K562 (cell line): ENCODE measurements around the gene GLRX2. TPM values are rescaled to one million over a fixed set of nuclear protein-coding genes. Genes with fewer than 3 reads are reported as not detected.

Experiments
- ARID2 ChIP-seq: fragments of 450-650 bp; IDR thresholded peaks from 2 replicates; pipeline ENCODE4 v1.6.1; 2017; ENCODE audit warnings: antibody characterized with exemption, mild to moderate bottlenecking
- CBFA2T2 ChIP-seq: fragments of 450-650 bp; conservative IDR thresholded peaks from 2 replicates; pipeline ENCODE4 v1.6.1; 2017; ENCODE audit warnings: mild to moderate bottlenecking
- CBFA2T3 ChIP-seq: fragments of 450-650 bp; IDR thresholded peaks from 2 replicates; pipeline ENCODE4 v1.6.1; 2017
- CCNT2 ChIP-seq: IDR thresholded peaks from 2 replicates; pipeline ENCODE4 v1.6.1; 2011; ENCODE audit warnings: borderline replicate concordance, low read depth, mild to moderate bottlenecking, moderate library complexity, mixed read lengths, low read length; ENCODE audit not compliant: insufficient read length; ENCODE audit errors: extremely low read depth
- DMBX1 ChIP-seq: fragments of 250-450 bp; sonication (Bioruptor Pico); IDR thresholded peaks from 2 replicates; pipeline ENCODE4 v1.8.0; 2022; ENCODE audit warnings: inconsistent platforms, mild to moderate bottlenecking, moderate library complexity, borderline replicate concordance
- GTF2A2 ChIP-seq: IDR thresholded peaks from 2 replicates; pipeline ENCODE4 v1.6.1; 2016; ENCODE audit warnings: mild to moderate bottlenecking, missing genetic modification characterization, missing compliant biosample characterization
- HDAC3 ChIP-seq: fragments of 450-650 bp; IDR thresholded peaks from 2 replicates; pipeline ENCODE4 v1.6.1; 2018; ENCODE audit warnings: borderline replicate concordance, mild to moderate bottlenecking, moderate library complexity; ENCODE audit not compliant: partially characterized antibody
- MEIS2 ChIP-seq: fragments of 450-650 bp; IDR thresholded peaks from 2 replicates; pipeline ENCODE4 v1.6.1; 2014; ENCODE audit warnings: mild to moderate bottlenecking; ENCODE audit not compliant: partially characterized antibody
- NR2C2 ChIP-seq, 2 experiments: fragments of 200-800 bp in 1 of 2; sonication (Bioruptor generic) in 1 of 2; sonication (generic) in 1 of 2; formaldehyde crosslinking in 1 of 2; IDR thresholded peaks; 2 replicates each; pipeline versions ENCODE4 v1.6.1 to v1.8.0; 2016 to 2022; ENCODE audit warnings: mild to moderate bottlenecking in 1 of 2, missing compliant biosample characterization in 1 of 2, missing genetic modification characterization in 1 of 2, missing genetic modification reagents in 1 of 2
- SRF ChIP-seq, 2 experiments: fragments of 250-450, 450-650 bp in 1 of 2; sonication (Bioruptor Pico) in 1 of 2; sonication (generic) in 1 of 2; formaldehyde crosslinking; IDR thresholded peaks; 2 replicates each; pipeline versions ENCODE4 v1.5.0 to v1.5.1; 2020 to 2022; ENCODE audit warnings: mild to moderate bottlenecking in 1 of 2, missing genetic modification reagents in 1 of 2
- TAL1 ChIP-seq: fragments of 450-650 bp; IDR thresholded peaks from 2 replicates; pipeline ENCODE4 v1.6.1; 2016; ENCODE audit warnings: mild to moderate bottlenecking
- TCF3 ChIP-seq: sonication (generic); formaldehyde crosslinking; IDR thresholded peaks from 2 replicates; pipeline ENCODE4 v1.4.0; 2020; ENCODE audit warnings: mild to moderate bottlenecking, missing genetic modification reagents
- ZNF140 ChIP-seq: fragments of 250-450 bp; sonication (Bioruptor Pico); IDR thresholded peaks from 2 replicates; pipeline ENCODE4 v1.8.0; 2021; ENCODE audit warnings: moderate library complexity, mild to moderate bottlenecking, inconsistent platforms
- polyA plus RNA-seq, 8 experiments: library from polyadenylated mRNA; depleted of rRNA in 4 of 8; stranded (reverse) in 5 of 8; unstranded in 3 of 8; fragments of >200 nt; fragmentation: Nextera tagmentation in 2 of 8; fragmentation: Illumina TruSeq in 1 of 8; extraction: Ambion mirVana in 2 of 8; extraction: Trizol in 1 of 8; gene quantifications; 2 replicates each; pipeline versions ENCODE4 v1.2.1 to v1.2.3, GENCODE V29; 2011 to 2014; ENCODE audit warnings: inconsistent platforms in 1 of 8, missing spikeins in 1 of 8
- total RNA-seq, 7 experiments: library from RNA; depleted of rRNA in 6 of 7; stranded (reverse); fragments of >200 nt in 6 of 7; fragmentation: Illumina TruSeq in 2 of 7; extraction: Trizol in 2 of 7; gene quantifications; 2 replicates each; pipeline versions ENCODE4 v1.2.1 to v1.2.3, GENCODE V29; 2011 to 2021; ENCODE audit warnings: low replicate concordance in 1 of 7

The GLRX2 gene
- total and polyA plus RNA-seq, 9 of the 15 experiments (the other 6 are each of a cell fraction or from before 2014, with no cell fraction given): 13.3 to 82.6 (median 55.1) TPM

GRCh38 chr1:193113992-193114332 is 8.7 kb upstream of the GLRX2 start (continued):
- TF ChIP-seq NR2C2 (CRISPR knock-in tag; IDR thresholded peaks at IDR 0.05) (no peak), NR2C2 (tag; IDR thresholded peaks at IDR 0.05) (peak; percentile 57; the same call in 1 of the 2 replicates), ZNF140 (no peak), TAL1 (peak; percentile 22; the same call in 1 of the 2 replicates), DMBX1 (CRISPR knock-in tag) (no peak), GTF2A2 (0 out of 2 replicates have a peak, but pooled peaks have one; percentile 42), TCF3 (CRISPR knock-in tag) (0 out of 2 replicates have a peak, but pooled peaks have one; percentile 13), SRF (CRISPR knock-in tag; IDR thresholded peaks at IDR 0.05) (peak in 1 of 2 experiments; percentile 68; a peak in 1 of 4 replicates), CCNT2 (no peak), ARID2 (0 out of 2 replicates have a peak, but pooled peaks have one; percentile 9), CBFA2T2 (no peak), MEIS2 (peak; percentile 64), CBFA2T3 (peak; percentile 61), HDAC3 (no peak)
